Stimulated activated CD4-positive, alpha-beta T cell treated with anti-CD3 and anti-CD28 coated beads, Interleukin-12 subunit alpha, Interleukin-12 subunit beta, amount 100 ng/mL, for 24 hours (primary cell): ENCODE measurements around the gene SYT5.
"Not testable (repeated sequence)": the region's sequence is repeated elsewhere in the genome, so short reads cannot be mapped to it uniquely, and the experiment has no call there.

Source experiments
- DNase-seq, 2 experiments: peaks; one replicate each; pipeline ENCODE4 v3.0.0-alpha.2; 2020; ENCODE audit warnings: low read depth in 2 of 2

SYT5 gene

DNA sequence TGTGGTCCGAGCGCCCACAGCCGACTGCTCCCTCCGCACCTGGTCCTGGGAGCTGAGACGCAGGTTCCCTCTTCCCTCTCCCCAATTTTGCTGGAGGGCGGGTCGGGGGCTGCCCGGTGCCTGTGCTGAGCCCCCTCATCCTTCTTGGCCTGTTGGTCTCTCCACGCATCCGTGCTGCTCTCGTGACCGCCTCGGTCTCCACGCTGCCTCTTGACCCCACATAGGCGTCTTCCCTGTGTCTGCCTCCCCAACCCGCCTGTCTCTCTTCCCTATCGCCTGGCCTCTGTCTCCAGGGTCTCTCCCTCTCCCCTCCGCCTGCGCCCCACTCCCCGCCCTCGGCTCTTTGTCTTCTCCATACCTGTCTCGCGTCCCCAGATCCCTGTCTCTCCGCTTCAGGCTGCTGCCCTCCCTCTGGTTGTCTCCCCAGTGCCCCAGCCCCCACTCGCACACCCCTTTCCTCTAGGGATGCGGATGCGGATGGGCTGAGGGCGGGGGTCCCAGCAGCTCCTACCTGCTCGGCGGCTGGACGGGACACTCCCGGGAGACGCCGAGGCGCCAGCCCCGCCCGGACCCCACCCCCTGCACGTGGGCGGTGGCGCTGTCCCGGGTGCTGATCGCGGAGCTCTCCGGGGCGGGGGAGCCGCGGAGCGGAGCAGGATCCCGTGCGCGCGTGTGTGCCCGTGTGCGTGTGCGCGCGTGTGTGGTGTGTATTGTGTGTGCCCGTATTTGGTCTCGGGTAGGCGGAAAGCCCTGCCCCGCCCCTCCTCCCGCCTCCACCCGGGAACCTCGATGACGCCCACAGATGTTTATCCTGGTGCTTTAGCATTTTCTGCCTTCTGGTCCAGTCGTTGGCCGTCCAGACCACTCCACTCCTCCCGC lies at the start of gene SYT5:
Gene SYT5 (minus strand): TSS at position 684 of the 879 bp plus-strand sequence. CDS start 1,248 bp downstream, outside the sequence.
- peak in 1 of 2 experiments; percentile 52 for DNase-seq

DNA sequence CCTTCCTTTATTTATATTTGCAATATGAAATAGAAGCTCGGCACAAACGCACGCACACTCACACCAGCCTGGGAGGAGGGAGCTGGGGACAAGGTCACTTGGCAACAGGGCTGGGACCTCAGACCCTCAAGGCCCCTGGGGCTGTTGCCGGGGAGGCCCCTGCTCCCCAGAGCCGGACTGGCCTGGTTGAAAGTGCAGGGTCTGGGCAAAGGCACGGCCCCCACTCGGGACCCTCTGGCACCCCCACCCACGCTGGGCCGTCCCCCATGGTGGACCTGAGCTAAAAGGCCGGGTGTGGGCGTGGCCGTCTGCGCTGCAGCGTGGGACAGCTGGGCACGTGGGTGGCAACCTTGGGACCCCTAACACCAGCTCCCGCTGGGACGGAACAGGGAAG lies 49.7 kb upstream of the SYT5 start:
- no peak for DNase-seq

DNA sequence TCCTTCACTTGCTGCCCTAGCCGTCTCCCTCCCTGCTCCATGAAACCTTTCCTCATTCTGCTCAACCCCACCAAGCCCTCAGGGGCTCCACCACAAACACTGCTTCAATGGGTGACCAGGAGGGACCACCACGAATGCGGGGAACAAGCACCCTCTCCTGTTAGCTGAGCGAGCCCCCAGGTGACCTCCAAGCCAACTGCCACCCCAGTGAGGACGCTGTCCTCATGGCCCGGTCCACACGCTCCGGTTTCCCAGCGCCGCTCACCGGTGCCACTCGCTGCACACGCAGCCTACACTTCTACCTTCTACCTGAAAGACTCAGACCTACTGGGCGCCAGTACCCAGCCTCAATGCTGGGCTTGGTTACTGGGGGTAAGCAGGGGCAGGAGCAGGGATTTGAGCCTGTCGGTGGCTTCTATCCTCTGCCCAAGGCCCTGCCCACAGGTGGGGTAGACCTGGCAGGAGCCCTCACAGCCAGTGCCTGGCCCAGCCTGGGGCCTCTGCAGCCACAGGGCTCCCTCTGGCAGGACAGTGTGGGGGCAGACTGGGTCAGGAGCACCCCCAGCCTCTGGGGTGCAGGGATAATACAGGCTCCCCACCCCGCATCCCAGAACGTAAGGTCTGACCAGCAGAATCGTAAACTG lies 49.2 kb upstream of the SYT5 start:
- DNase-seq = no peak

DNA sequence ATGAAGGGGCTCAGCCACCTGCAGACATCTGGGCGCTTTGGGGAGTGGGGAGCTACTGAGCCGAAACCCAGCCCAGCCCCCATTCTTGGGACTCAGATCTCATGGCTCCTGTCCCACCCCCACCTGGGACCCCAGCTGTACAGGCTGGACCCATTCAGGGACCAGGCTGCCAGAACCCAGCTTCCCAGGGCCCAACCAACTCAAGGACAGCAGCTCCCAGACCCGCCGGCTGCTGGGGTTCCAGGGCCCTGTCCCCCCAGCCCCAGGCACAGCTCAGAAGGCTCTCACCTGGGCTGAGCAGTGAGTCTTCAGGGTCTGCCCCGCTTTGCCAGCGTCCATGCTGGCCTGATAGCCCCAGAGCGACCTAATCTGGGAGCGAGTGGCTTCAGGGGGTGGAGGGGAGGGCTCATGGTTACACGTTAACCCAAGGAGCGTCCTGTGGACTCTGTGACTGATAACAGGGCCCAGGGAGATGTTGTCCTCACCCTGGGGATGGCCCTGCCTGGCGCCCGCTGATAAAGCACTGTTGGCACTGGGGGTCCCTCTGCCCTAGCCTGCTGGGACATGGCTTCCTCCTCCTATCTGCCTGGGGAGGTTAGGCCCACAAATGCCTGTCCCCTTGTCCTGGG lies 48.4 kb upstream of the SYT5 start, which contains the start of gene TMEM86B:
Gene TMEM86B (minus strand): TSS at position 361 of the 629 bp plus-strand sequence. CDS start 22 bp downstream, at position 339.
- DNase-seq = no peak

DNA sequence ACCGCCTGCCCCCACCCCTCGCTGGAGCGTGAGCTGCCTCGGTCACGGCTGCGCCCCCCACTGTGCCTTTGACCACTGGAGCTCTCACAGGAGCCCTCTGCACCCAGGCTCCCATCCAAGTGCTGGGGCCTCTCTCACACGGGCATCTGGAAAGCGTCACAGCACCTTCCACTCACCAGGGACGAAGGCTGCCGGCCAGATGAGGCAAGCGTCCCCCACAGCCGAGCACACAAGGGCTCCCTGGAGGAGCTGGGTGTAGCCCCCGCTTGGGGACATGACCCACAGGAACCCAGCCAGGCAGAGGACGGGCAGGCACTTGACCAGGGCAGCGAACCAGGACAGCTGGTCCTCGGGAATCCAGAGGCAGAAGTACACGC lies 47.9 kb upstream of the SYT5 start:
- DNase-seq = no peak

DNA sequence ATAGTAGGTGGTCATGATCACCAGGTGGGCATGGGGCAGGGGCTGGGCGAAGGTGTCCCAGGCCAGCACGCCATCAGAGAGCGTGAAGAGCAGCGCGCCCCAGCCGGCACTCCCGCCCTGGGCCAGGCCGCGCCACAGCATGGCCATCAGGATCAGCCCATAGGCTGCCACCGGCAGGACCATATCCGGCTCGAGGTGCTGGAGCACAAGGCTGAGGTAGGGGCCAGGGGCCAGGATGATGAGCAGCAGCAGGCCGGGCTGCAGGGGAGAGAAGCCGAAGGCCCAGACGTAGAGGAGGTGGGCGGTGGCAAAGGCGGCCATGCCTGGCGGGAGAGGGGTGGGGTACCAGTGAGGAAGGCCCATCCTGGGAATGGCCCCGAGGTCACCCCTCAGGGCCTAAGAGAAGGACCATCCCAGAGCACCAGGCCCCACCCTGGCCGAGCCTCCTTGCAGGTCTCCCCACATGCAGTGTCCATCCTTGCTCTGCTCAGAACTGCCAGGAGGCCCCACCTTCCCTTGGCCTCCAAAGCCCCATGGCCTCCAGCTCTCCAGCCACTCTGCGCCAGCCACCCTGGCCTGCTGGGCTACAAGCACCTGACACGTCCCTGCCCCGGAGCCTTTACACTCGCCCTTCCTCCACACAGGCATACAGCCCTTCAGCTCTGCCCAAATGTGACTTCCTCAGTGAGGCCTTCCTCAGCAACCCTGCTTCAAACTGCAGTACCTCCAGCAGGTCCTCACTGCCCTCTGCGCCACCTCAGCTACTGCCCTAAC lies 47.3 kb upstream of the SYT5 start:
- no peak for DNase-seq

DNA sequence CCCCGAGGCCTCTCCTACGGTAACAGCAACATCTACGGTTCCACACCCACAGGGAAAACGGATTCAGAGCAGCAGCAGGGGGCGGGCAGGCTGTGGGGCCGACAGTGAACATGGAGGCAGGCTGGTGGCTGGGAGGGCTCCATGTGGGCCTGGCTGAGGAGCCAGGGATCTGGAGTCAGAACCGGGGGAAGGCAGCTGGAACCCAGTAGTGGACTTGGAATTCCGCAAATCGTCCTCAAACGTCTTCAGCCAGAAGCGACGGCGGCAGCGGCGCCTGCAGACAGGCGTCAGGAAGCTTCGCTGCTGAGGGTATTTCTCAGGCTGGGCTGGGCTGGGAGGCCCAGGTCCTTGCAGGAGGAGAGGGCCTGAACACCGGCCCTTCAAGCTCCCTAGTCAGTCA lies 46.7 kb upstream of the SYT5 start:
- DNase-seq = no peak

DNA sequence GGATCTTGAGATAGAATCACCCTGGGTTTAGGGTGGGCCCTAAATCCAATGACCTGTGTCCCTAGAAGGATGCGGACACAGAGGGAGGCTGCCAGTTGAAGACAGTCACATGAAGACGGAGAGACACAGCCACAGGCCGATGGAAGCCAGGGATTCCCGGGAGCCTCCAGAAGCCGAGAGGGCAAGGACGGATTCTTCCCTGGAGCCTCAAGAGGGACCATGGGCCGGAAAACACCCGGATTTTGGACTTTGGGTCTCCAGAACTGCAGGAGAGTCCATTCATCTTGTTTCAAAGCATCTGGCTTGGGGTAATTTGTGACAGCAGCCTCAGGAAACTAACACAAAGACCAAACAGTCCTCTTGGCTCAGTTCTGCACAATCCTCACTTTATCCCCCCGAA lies 46.2 kb upstream of the SYT5 start:
- no peak for DNase-seq

DNA sequence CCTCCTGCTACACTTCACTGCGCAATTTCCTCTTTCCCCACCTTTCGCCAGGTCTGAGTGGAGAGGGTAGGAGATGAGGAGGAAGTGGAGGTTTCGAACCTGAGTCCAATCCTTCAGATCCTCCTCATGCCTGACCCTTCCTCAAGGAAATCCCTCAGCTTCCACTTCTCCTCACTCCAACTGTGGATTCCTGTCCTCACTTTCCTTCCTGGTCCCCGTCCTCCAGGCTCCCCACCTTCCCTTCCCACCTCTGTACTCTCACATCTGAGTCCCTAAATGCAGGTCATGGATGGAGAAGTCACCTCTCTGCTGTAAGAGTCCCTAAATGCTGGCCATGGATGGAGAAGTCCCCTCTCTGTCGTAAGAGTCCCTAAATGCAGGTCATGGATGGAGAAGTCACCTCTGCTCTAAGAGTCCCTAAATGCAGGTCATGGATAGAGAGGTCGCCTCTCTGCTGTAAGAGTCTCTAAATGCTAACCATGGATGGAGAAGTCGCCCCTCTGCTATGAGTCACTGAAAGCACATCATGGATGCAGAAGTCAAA lies 45.4 kb upstream of the SYT5 start:
- DNase-seq = no peak

DNA sequence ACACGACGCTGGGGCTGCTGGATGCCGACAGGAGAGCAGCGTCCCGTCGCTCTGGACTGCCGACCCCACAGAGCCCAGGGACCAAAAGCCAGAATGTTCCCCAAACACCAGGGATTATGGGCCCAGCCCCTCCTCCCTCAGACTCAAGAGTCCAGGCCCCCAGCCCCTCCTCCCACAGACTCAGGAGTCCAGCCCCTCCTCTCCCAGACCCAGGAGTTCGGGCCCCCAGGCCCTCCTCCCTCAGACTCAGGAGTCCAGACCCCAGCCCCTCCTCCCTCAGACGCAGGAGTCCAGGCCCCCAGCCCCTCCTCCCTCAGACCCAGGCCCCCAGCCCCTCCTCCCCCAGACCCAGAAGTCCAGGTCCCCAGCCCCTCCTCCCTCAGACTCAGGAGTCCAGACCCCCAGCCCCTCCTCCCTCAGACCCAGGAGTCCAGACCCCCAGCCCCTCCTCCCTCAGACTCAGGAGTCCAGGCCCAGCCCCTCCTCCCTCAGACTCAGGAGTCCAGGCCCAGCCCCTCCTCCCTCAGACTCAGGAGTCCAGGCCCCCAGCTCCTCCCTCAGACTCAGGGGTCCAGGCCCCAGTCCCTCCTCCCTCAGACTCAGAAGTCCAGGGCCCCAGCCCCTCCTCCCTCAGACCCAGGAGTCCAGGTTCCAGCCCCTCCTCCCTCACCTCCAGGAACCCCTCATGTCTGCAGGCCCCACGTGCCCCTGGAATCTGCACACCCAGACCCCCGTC lies 44.8 kb upstream of the SYT5 start:
- DNase-seq = not testable (repeated sequence)

DNA sequence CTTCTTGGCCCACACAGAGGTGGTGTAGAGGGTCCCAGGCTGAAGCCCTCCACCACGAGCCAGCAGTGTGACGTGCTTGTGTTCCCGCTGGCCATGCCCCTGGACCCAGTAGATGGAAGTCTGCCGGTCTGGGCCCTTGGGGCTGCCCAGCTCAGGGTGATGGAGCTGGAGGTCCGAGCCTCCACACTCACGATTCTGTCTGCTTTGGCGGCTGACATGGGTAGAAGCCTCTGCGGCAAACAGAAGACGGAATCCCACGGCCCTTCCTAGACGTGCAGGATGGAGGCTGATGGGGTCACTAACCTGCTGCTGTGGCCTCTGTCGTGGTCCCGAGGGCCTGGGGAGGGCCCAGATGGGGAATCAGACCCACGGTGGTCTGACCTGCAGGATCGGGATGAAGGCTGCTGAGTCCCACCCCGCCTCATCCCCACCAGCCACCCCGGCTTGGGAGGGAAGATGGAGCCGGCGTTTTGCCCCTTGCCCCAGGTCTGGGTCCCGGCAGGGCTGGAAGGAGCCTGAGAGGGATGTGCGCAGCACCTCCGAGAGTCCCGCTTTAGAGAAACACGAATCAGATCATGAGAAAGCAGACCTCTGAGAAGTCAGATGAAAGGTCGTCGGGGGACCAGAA lies 44.1 kb upstream of the SYT5 start:
- DNase-seq = no peak

DNA sequence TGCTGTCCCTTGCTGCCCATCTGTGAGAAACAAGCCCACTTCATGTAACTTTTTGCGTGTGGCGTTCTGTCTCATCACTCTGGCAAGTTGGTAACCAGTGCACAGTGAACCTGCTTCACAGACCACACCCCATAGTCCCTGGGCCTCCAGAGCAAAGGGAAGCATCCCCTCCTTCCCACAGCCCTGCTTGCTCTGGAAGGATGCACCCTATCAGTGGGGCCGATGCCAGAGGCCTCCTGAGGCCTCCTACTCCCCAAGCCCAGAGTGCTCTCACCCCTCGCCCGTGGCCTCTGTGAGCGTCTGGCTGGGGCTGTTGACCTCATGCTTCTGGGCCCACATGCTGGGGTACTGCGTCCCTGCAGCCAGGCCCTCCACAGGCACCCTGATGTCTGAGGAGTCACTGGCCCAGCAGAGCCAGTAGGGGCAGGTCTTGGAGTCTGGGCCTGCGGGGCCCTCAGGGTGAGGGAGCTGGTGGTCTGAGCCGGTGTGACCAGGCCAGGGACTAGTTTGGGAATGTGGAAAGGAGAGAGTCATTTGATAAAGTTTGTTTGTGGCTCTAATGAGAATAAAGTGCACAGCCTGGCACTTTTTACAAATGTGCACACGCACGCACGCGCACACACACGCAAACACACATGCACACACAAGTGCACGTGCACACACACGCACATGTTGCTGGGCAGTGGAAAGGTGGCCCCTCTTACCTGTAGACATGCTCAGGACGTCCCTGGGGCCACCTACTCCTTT lies 43.4 kb upstream of the SYT5 start:
- no peak for DNase-seq

DNA sequence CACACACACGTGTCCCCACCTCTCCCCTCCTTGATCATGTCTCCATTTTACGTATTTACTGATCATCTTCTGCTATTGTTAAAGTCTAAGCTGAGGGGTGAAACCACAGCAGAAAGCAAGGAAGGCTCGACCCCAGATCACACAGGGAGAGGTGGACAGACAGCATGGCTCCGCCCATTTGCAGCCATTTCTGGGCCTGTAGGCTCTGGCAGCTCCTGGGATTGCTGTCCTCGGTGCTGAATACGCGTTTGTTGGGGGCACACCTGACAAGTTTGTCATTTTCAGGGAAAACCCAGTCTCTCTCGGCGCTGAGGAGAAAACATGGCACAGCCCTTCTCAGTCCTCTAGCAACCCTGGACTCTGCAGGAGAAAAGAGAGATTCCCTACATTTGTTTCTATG lies 40.4 kb upstream of the SYT5 start:
- DNase-seq = no peak

DNA sequence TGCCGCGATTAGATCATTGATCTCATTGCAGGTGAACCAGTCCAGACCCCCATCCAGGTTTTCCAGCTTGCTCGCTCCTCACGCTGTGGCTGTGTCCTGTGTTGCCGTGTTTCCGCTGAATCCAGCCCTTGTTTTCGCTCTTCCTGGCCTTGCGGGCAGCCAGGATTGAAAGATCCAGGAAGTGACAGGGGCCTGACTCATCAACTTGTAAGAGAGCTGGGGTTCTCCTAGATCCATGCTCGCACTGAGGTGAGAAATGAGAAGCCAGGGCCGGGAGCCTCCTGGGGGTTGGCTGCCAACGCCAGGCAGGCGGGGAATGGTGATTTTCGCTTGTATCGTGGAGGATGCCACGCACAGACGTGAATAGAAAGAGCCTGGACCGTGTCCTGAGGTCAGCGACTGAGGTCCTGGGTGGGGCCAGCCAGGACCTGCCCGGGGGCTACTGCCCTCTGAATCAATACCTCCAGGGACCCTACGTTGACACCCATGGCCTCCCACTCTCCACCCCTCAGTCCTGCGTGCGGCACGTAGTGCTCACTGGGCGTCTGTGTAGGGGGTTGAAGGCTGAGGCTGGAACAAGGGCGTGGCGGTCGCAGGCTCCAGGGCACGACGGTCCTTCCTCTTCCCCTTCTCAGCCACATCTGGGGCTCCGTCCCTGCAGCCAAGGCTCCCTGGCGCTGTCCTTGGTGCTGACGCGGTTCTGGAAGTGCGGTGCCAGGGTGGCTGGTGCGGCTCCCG lies 36.5 kb upstream of the SYT5 start:
- DNase-seq = peak; percentile 43 to 44

DNA sequence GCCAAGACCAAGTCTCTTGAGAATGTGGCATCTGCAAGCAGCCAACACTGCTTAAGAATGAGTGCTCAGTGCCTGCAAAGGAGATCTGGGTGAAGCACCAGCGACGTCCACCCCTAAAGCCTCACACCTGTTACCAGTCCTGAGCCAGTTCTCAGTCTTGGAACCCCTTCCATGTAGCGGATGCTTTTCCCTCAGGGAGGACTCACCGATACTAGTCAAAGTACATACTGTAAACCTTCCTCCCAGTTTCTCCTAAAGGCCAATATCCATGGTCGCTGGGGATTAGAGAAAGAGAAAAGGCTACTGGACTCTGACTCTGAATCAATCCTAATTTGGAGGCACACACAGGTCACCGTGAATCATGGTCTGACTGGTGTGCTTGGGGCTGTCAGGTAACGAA lies 33.5 kb upstream of the SYT5 start:
- DNase-seq = no peak

DNA sequence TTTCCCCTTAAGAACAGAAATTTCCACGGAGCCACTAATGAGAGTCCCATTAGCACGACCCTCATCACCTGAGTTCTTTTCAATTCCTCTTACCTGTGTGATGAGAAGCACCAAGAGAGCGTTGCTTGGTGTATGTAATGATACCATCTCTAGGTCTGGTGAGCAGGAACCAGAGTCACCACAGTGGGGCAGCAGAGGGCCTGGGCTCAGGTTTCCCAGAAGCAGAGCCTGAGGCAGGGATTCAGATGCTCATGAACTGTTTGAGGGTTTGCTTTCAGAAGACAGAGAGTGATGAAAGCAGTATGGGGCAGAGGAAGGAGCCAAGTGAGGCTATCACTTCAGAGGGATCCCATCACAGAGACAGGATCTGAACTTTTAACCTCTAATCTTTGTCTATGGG lies 32.4 kb upstream of the SYT5 start:
- peak in 1 of 2 experiments; percentile 57 for DNase-seq

DNA sequence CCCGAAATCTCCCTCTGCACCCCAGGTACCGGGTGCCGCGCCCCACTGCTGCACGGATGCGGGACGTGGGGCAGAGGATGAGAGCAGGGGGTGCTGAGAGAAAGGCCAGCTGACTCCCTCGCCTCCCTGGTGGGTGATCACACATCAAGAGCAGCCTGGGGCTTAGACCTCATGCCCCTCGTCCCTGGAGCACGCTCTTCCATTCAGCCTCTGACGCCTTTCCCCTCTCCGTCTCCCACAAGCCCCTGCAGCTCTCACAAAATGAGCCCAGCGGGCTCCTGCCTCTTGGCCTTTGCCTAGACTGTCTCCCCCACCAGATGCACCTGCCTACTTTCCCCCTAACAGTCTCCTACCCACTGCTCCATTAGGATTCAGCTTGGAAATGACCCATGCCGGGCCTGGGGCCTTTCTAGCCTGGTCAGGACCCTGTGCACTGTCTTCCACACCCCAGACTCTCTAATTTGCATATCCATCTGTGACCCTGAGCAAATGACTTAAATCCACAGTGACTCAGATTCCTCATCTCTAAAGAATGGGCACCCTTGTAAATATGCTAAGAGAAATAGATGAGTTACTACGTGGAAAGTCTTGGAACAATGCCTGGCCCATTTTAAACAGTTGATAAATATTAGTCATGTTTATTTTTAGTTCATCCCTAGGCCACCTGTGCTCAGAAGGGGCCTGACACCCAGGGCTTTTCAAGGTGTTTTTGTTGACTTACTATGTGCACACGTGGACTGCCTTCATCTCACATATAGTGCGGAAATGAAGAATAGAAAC lies 29.8 kb upstream of the SYT5 start:
- no peak for DNase-seq
